ENCODE measurements around the gene TEX48.

Gene TEX48

GRCh38 chr9:114694146-114694545, 12.2 kb upstream of the TEX48 start:
- in situ Hi-C loops (cut with HindIII; ENCODE audit: low sequenced_read_pairs) = no loop called here

- in situ Hi-C loops (cut with HindIII; ENCODE audit: low sequenced_read_pairs) = no loop called here
Observed at GRCh38 chr9:114693248-114693855, 11.4 kb upstream of the TEX48 start.

GRCh38 chr9:114691956-114692295, 9.9 kb upstream of the TEX48 start:
- in situ Hi-C loops (cut with HindIII; ENCODE audit: low sequenced_read_pairs) = no loop called here

GRCh38 chr9:114691046-114691955, 9.3 kb upstream of the TEX48 start:
- in situ Hi-C loops (cut with HindIII; ENCODE audit: low sequenced_read_pairs) = no loop called here

- in situ Hi-C loops (cut with HindIII; ENCODE audit: low sequenced_read_pairs) = no loop called here
Observed at GRCh38 chr9:114690308-114690707, 8.3 kb upstream of the TEX48 start.

GRCh38 chr9:114689813-114690212, 7.8 kb upstream of the TEX48 start:
- in situ Hi-C loops (cut with HindIII; ENCODE audit: low sequenced_read_pairs) = no loop called here

GRCh38 chr9:114688909-114689610, 7.1 kb upstream of the TEX48 start:
- in situ Hi-C loops (cut with HindIII; ENCODE audit: low sequenced_read_pairs) = no loop called here

- in situ Hi-C loops (cut with HindIII; ENCODE audit: low sequenced_read_pairs) = no loop called here
Observed at GRCh38 chr9:114688379-114688778, 6.4 kb upstream of the TEX48 start.

GRCh38 chr9:114687034-114687433, 5.0 kb upstream of the TEX48 start:
- in situ Hi-C loops (cut with HindIII; ENCODE audit: low sequenced_read_pairs) = no loop called here

- in situ Hi-C loops (cut with HindIII; ENCODE audit: low sequenced_read_pairs) = no loop called here
Observed at GRCh38 chr9:114685951-114686350, 4.0 kb upstream of the TEX48 start.

GRCh38 chr9:114684036-114684435, 2.0 kb upstream of the TEX48 start:
- in situ Hi-C loops (cut with HindIII; ENCODE audit: low sequenced_read_pairs) = no loop called here

- in situ Hi-C loops (cut with HindIII; ENCODE audit: low sequenced_read_pairs) = no loop called here
Observed at GRCh38 chr9:114682846-114683245, 854 bp upstream of the TEX48 start.

- in situ Hi-C loops (cut with HindIII; ENCODE audit: low sequenced_read_pairs) = no loop called here
Observed at GRCh38 chr9:114680259-114681001, 1.6 kb downstream of the TEX48 start.

GRCh38 chr9:114678795-114679194, 3.2 kb downstream of the TEX48 start:
- in situ Hi-C loops (cut with HindIII; ENCODE audit: low sequenced_read_pairs) = no loop called here

GRCh38 chr9:114678130-114678529, 3.9 kb downstream of the TEX48 start:
- in situ Hi-C loops (cut with HindIII; ENCODE audit: low sequenced_read_pairs) = no loop called here

- in situ Hi-C loops (cut with HindIII; ENCODE audit: low sequenced_read_pairs) = no loop called here
Observed at GRCh38 chr9:114677418-114677817, 4.6 kb downstream of the TEX48 start.

GRCh38 chr9:114676901-114677300, 5.1 kb downstream of the TEX48 start:
- in situ Hi-C loops (cut with HindIII; ENCODE audit: low sequenced_read_pairs) = no loop called here

GRCh38 chr9:114674798-114675540, 7.0 kb downstream of the TEX48 start:
- in situ Hi-C loops (cut with HindIII; ENCODE audit: low sequenced_read_pairs) = no loop called here

GRCh38 chr9:114674076-114674797, 7.8 kb downstream of the TEX48 start:
- in situ Hi-C loops (cut with HindIII; ENCODE audit: low sequenced_read_pairs) = no loop called here

GRCh38 chr9:114671605-114672004, 10.4 kb downstream of the TEX48 start:
- in situ Hi-C loops (cut with HindIII; ENCODE audit: low sequenced_read_pairs) = no loop called here

Measured in DLD1 (cell line).